HepG2 (cell line): ENCODE measurements around the gene CDKN3. TPM values are rescaled to one million over a fixed set of nuclear protein-coding genes. Genes with fewer than 3 reads are reported as not detected.

Source experiments
- AHDC1 ChIP-seq: sonication (generic); formaldehyde crosslinking; IDR thresholded peaks from 2 replicates; pipeline ENCODE4 v1.5.1; 2020; ENCODE audit warnings: mild to moderate bottlenecking, missing genetic modification reagents, borderline replicate concordance
- ARID5B ChIP-seq: IDR thresholded peaks from 2 replicates; pipeline ENCODE4 v1.4.0; 2020; ENCODE audit warnings: mild to moderate bottlenecking, missing genetic modification reagents
- BCL6 ChIP-seq: IDR thresholded peaks from 2 replicates; pipeline ENCODE4 v1.6.1; 2016; ENCODE audit warnings: missing genetic modification reagents, missing compliant biosample characterization
- ELF3 ChIP-seq: IDR thresholded peaks from 2 replicates; pipeline ENCODE4 v1.6.1; 2016; ENCODE audit warnings: missing genetic modification reagents, missing compliant biosample characterization
- EP300 ChIP-seq, 3 experiments: sonication (generic) in 1 of 3; formaldehyde crosslinking in 1 of 3; IDR thresholded peaks; 2 replicates each; pipeline versions ENCODE4 v1.5.1 to v1.6.1; 2011 to 2020; ENCODE audit warnings: low read depth in 2 of 3, low read length in 2 of 3, borderline replicate concordance in 1 of 3, improper control_type of control experiment in 1 of 3, mild to moderate bottlenecking in 1 of 3, missing genetic modification reagents in 1 of 3, moderate library complexity in 1 of 3
- FOXP4 ChIP-seq: sonication (generic); formaldehyde crosslinking; IDR thresholded peaks from 2 replicates; pipeline ENCODE4 v1.4.0; 2020; ENCODE audit warnings: missing genetic modification reagents
- NCOR1 ChIP-seq: fragments of 200-600 bp; sonication (generic); IDR thresholded peaks from 2 replicates; pipeline ENCODE4 v1.7.0; 2017; ENCODE audit warnings: antibody characterized with exemption, low read length, borderline replicate concordance
- ZNF235 ChIP-seq: sonication (generic); formaldehyde crosslinking; IDR thresholded peaks from 2 replicates; pipeline ENCODE4 v1.8.1; 2023; ENCODE audit warnings: mild to moderate bottlenecking, missing genetic modification reagents, borderline replicate concordance
- ZNF710 ChIP-seq: sonication (generic); formaldehyde crosslinking; IDR thresholded peaks from 2 replicates; pipeline ENCODE4 v1.5.0; 2020; ENCODE audit warnings: mild to moderate bottlenecking, missing genetic modification reagents, borderline replicate concordance
- polyA plus RNA-seq, 8 experiments: library from polyadenylated mRNA; depleted of rRNA in 3 of 8; stranded (reverse) in 7 of 8; unstranded in 1 of 8; fragments of >200 nt; fragmentation: Illumina TruSeq in 4 of 8; extraction: Trizol in 4 of 8; gene quantifications; 2 replicates each; pipeline versions ENCODE4 v1.2.1 to v1.2.3, GENCODE V29; 2011 to 2016; ENCODE audit warnings: low read depth in 4 of 8, missing spikeins in 1 of 8, mixed read lengths in 1 of 8; ENCODE audit not compliant: insufficient read depth in 1 of 8
- total RNA-seq, 5 experiments: library from RNA; depleted of rRNA; stranded (reverse); fragments of >200 nt; fragmentation: Illumina TruSeq; extraction: Trizol; gene quantifications; 2 replicates each; pipeline ENCODE4 v1.2.3, GENCODE V29; 2016; ENCODE audit warnings: low read depth in 1 of 5
- TF ChIP-seq, protein P1 (sequence below), 2 experiments: sonication (generic) in 1 of 2; formaldehyde crosslinking in 1 of 2; IDR thresholded peaks; 2 replicates each; pipeline versions ENCODE4 v1.5.1 to v1.6.1; 2011 to 2020; ENCODE audit warnings: borderline replicate concordance in 1 of 2, low read depth in 1 of 2, low read length in 1 of 2, mild to moderate bottlenecking in 1 of 2, missing genetic modification reagents in 1 of 2, moderate library complexity in 1 of 2

CDKN3 gene
- total and polyA plus RNA-seq, 2 of the 13 experiments (the other 11 are each of a cell fraction or from before 2014, with no cell fraction given): 63.0 to 88.9 TPM

DNA sequence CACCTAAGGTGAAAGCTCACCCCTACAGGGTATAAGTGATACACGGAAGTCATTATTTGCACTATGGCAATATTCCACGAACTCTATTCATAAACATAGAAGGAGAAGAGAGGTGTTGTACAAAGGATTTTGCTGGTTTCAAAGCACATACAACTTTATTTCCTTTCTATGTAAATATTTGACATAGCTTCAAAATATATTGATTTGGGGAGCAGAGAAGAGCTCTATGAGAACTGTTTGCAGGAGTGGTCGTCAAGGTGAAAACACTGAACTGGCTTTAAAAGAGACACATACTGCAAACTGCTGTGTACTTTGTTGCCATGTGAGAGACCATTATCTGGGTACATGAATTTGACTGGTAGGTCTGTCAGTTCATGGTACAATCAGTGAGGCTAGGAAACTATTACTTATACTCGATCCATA is 27.7 kb downstream of the CDKN3 start (continued):
- peak; percentile 84 for TF ChIP-seq AHDC1 (CRISPR knock-in tag)
- peak in 1 of 2 experiments; percentile 79; a peak in 2 of 4 replicates for TF ChIP-seq EP300 (IDR thresholded peaks at IDR 0.05; ENCODE audit: low read depth in 2 of 2, low read length in 2 of 2)
- peak; percentile 19; the same call in 1 of the 2 replicates for TF ChIP-seq EP300 (CRISPR knock-in tag; IDR thresholded peaks at IDR 0.05; ENCODE audit: borderline replicate concordance)
- TF ChIP-seq ZNF235 (CRISPR knock-in tag): no peak
- TF ChIP-seq NCOR1: peak; percentile 84; the same call in 1 of the 2 replicates
- TF ChIP-seq BCL6: peak; percentile 96
- TF ChIP-seq, protein P1, sequence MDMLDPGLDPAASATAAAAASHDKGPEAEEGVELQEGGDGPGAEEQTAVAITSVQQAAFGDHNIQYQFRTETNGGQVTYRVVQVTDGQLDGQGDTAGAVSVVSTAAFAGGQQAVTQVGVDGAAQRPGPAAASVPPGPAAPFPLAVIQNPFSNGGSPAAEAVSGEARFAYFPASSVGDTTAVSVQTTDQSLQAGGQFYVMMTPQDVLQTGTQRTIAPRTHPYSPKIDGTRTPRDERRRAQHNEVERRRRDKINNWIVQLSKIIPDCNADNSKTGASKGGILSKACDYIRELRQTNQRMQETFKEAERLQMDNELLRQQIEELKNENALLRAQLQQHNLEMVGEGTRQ (IDR thresholded peaks at IDR 0.05; ENCODE audit: low read depth, low read length): no peak
- TF ChIP-seq, protein P1 (CRISPR knock-in tag; IDR thresholded peaks at IDR 0.05; ENCODE audit: borderline replicate concordance): no peak
- TF ChIP-seq FOXP4 (CRISPR knock-in tag): peak; percentile 85
- peak; percentile 91 for TF ChIP-seq ARID5B
- peak; percentile 94 for TF ChIP-seq ELF3 (CRISPR knock-in tag)
- 0 out of 2 replicates have a peak, but pooled peaks have one; percentile 46 for TF ChIP-seq ZNF710 (CRISPR knock-in tag)
